Transverse colon (tissue), 4 donors: Measurements from ENCODE around the gene LIPJ. TPM values are rescaled to one million over a fixed set of nuclear protein-coding genes. Genes with fewer than 3 reads are reported as not detected.

ENCODE experiments used
- DNase-seq: peaks from one replicate; pipeline ENCODE4 v3.0.0-alpha.2; 2019
- H3K27ac ChIP-seq, 4 donors: fragments of 200-600 bp; sonication (generic); 2 replicates each; pipeline ENCODE4 v1.5.1; 2016 to 2018; ENCODE audit warnings: inconsistent platforms in 4 of 4
- H3K27me3 ChIP-seq: fragments of 200-600 bp; sonication (generic); 2 replicates; pipeline ENCODE4 v1.5.1; 2017; ENCODE audit warnings: inconsistent platforms
- H3K36me3 ChIP-seq, 4 donors: fragments of 200-600 bp; sonication (generic); 2 replicates each; pipeline ENCODE4 v1.5.1; 2017 to 2019; ENCODE audit warnings: inconsistent platforms in 4 of 4
- H3K4me1 ChIP-seq, 4 donors: fragments of 200-600 bp; sonication (generic); 2 replicates each; pipeline ENCODE4 v1.5.1; 2017 to 2020; ENCODE audit warnings: inconsistent platforms in 4 of 4
- H3K4me3 ChIP-seq, 4 donors: fragments of 200-600 bp; sonication (generic); 1 replicate in 1 of 4; 2 replicates in 3 of 4; pipeline versions ENCODE4 v1.5.1 to v1.6.1; 2017 to 2019; ENCODE audit warnings: inconsistent platforms in 4 of 4
- H3K9me3 ChIP-seq, 2 donors: fragments of 200-600 bp; sonication (generic); 2 replicates each; pipeline ENCODE4 v1.5.1; 2017 to 2019; ENCODE audit warnings: inconsistent platforms in 2 of 2
- CTCF ChIP-seq, 5 experiments: fragments of 200-600 bp in 3 of 5; fragments of 450-650 bp in 2 of 5; sonication (generic) in 3 of 5; IDR thresholded peaks; 1 replicate in 2 of 5; 2 replicates in 3 of 5; pipeline ENCODE4 v1.5.1; 2016 to 2017; ENCODE audit warnings: antibody characterized with exemption in 5 of 5, inconsistent platforms in 3 of 5, mild to moderate bottlenecking in 2 of 5, moderate library complexity in 1 of 5
- EP300 ChIP-seq: sonication (generic); formaldehyde crosslinking; IDR thresholded peaks from one replicate; pipeline ENCODE4 v1.6.1; 2017; ENCODE audit warnings: antibody characterized with exemption, low read depth
- POLR2A ChIP-seq: fragments of 450-650 bp; IDR thresholded peaks from one replicate; pipeline ENCODE4 v1.6.1; 2016; ENCODE audit warnings: antibody characterized with exemption, mild to moderate bottlenecking, moderate library complexity
- POLR2AphosphoS5 ChIP-seq, 3 donors: sonication (generic); formaldehyde crosslinking; IDR thresholded peaks; one replicate each; pipeline ENCODE4 v1.6.1; 2016; ENCODE audit warnings: antibody characterized with exemption in 3 of 3
- WGBS, 2 donors: methylation state at CpG; one replicate each; pipeline ENCODE4 v1.1.5; 2018; ENCODE audit warnings: low coverage in 1 of 2; 5-methylcytosine and 5-hydroxymethylcytosine counted together
- in situ Hi-C, 4 donors: fragments of 200-750 bp; cut with MboI; loops; one replicate each; pipeline versions ENCODE4 v1.15.0 to v1.15.1; 2017; ENCODE audit warnings: low sequenced_read_pairs in 3 of 4, low pct_ligation_motif_present in 1 of 4, low pct_unique_long_range_greater_than_20kb in 1 of 4
- intact Hi-C: fragments of 100-400 bp; cut with DNase I; formaldehyde crosslinking; loops from one replicate; pipeline ENCODE4 v1.15.1; 2023; ENCODE audit warnings: low total_unique reads
- total RNA-seq, 4 donors: library from RNA; depleted of rRNA; stranded (reverse); fragments of >200 nt; gene quantifications; one replicate each; pipeline ENCODE4 v1.1.0, GENCODE V29; 2016

LIPJ gene
- total RNA-seq, 4 donors from 2014 or later: 0.14 TPM; not detected in 3

GRCh38 chr10:88642209-88642608, 55.6 kb downstream of the LIPJ start:
- TF ChIP-seq POLR2AphosphoS5 (IDR thresholded peaks at IDR 0.05) (no peak), CTCF (IDR thresholded peaks at IDR 0.05) (no peak), EP300 (no peak), POLR2A (no peak)
- DNase-seq: no peak
- no peaks in the 10 kb centered on the region for H3K27me3 ChIP-seq
- no peak overlapping the region for H3K27ac ChIP-seq
- in situ Hi-C loops: no loop called here
- H3K9me3 ChIP-seq: peaks cover 0 to 6% of the 10 kb centered on the region in 2 donors
- no peaks in the 10 kb centered on the region for H3K36me3 ChIP-seq
- H3K4me1 ChIP-seq: no peaks in the 10 kb centered on the region
- intact Hi-C loops: no loop called here
- H3K4me3 ChIP-seq: no peak overlapping the region
- 70 to 84% methylated on average over 6 of the region's 6 CpGs for WGBS, 2 donors

GRCh38 chr10:88642963-88643362, 56.4 kb downstream of the LIPJ start:
- Histone ChIP-seq H3K36me3 (no peaks in the 10 kb centered on the region), H3K27ac (no peak overlapping the region), H3K9me3 (peaks cover 0 to 6% of the 10 kb centered on the region in 2 donors), H3K4me3 (no peak overlapping the region), H3K27me3 (no peaks in the 10 kb centered on the region), H3K4me1 (no peaks in the 10 kb centered on the region)
- TF ChIP-seq CTCF (IDR thresholded peaks at IDR 0.05) (no peak), POLR2A (no peak), POLR2AphosphoS5 (IDR thresholded peaks at IDR 0.05) (no peak), EP300 (no peak)
- in situ Hi-C loops (no loop called here), intact Hi-C loops (no loop called here)
- DNase-seq: no peak

GRCh38 chr10:88647061-88647615, 60.6 kb downstream of the LIPJ start:
- Histone ChIP-seq H3K4me3 (no peak overlapping the region), H3K36me3 (no peaks in the 10 kb centered on the region), H3K4me1 (no peaks in the 10 kb centered on the region), H3K27ac (no peak overlapping the region), H3K9me3 (no peaks in the 10 kb centered on the region), H3K27me3 (no peaks in the 10 kb centered on the region)
- TF ChIP-seq EP300 (no peak), POLR2A (no peak), POLR2AphosphoS5 (IDR thresholded peaks at IDR 0.05) (no peak), CTCF (IDR thresholded peaks at IDR 0.05) (no peak)
- in situ Hi-C loops: no loop called here
- WGBS, 2 donors: 62 to 100% methylated on average over 1 to 2 of the region's 2 CpGs
- intact Hi-C loops: no loop called here
- DNase-seq: no peak

- no peaks in the 10 kb centered on the region for H3K36me3 ChIP-seq
- DNase-seq: no peak
- intact Hi-C loops (no loop called here), in situ Hi-C loops (no loop called here)
- H3K4me1 ChIP-seq: no peaks in the 10 kb centered on the region
- no peak overlapping the region for H3K27ac ChIP-seq
- no peaks in the 10 kb centered on the region for H3K9me3 ChIP-seq
- H3K27me3 ChIP-seq: no peaks in the 10 kb centered on the region
- H3K4me3 ChIP-seq: no peak overlapping the region
- TF ChIP-seq POLR2AphosphoS5 (IDR thresholded peaks at IDR 0.05): no peak
- no peak for TF ChIP-seq CTCF (IDR thresholded peaks at IDR 0.05)
- TF ChIP-seq POLR2A: no peak
- no peak for TF ChIP-seq EP300
These were observed 64.6 kb downstream of the LIPJ start for GRCh38 chr10:88651101-88651551.
